Measurements from ENCODE around the gene NOXRED1.
A peak's percentile ranks its signal among the peaks of the same experiment; 100 is the strongest.

The NOXRED1 gene

GRCh38 chr14:77407158-77407557 is 16.2 kb downstream of the NOXRED1 start:
- no peak for DNase-seq

GRCh38 chr14:77406718-77407117 is 16.6 kb downstream of the NOXRED1 start:
- DNase-seq = no peak

- no peak for DNase-seq
Measured at GRCh38 chr14:77406086-77406485, 17.2 kb downstream of the NOXRED1 start.

- DNase-seq = no peak
Measured at GRCh38 chr14:77403768-77404167, 19.6 kb downstream of the NOXRED1 start.

- no peak for DNase-seq
Measured at GRCh38 chr14:77400216-77400615, 23.1 kb downstream of the NOXRED1 start.

GRCh38 chr14:77390188-77390587 is 33.1 kb downstream of the NOXRED1 start:
- DNase-seq = no peak

- no peak for DNase-seq
Measured at GRCh38 chr14:77378701-77379100, 44.6 kb downstream of the NOXRED1 start.

- DNase-seq = no peak
Measured at GRCh38 chr14:77377502-77377844, 45.9 kb downstream of the NOXRED1 start.

- DNase-seq = peak; percentile 81
Measured at GRCh38 chr14:77376771-77377501, 46.4 kb downstream of the NOXRED1 start, which contains the start of the genes SAMD15 and TMED8. SAMD15 (plus strand) TSS chr14:77377379; CDS start chr14:77377419, 40 bp downstream. TMED8 (minus strand) TSS chr14:77377094; CDS start chr14:77377053, 41 bp downstream.

GRCh38 chr14:77375973-77376770 is 47.2 kb downstream of the NOXRED1 start:
- peak; percentile 7 for DNase-seq

GRCh38 chr14:77375164-77375950 is 48.0 kb downstream of the NOXRED1 start:
- no peak for DNase-seq

- DNase-seq = no peak
Measured at GRCh38 chr14:77372304-77372841, 51.0 kb downstream of the NOXRED1 start.

- no peak for DNase-seq
Measured at GRCh38 chr14:77369285-77369684, 54.0 kb downstream of the NOXRED1 start.

- no peak for DNase-seq
Measured at GRCh38 chr14:77364146-77364545, 59.2 kb downstream of the NOXRED1 start.

GRCh38 chr14:77359626-77360025 is 63.7 kb downstream of the NOXRED1 start:
- DNase-seq = no peak

GRCh38 chr14:77356899-77357298 is 66.4 kb downstream of the NOXRED1 start:
- no peak for DNase-seq

GRCh38 chr14:77355811-77356210 is 67.5 kb downstream of the NOXRED1 start:
- DNase-seq = no peak

- no peak for DNase-seq
Measured at GRCh38 chr14:77353469-77354141, 69.7 kb downstream of the NOXRED1 start.

GRCh38 chr14:77347751-77348150 is 75.6 kb downstream of the NOXRED1 start:
- DNase-seq = no peak

GRCh38 chr14:77346495-77346894 is 76.8 kb downstream of the NOXRED1 start:
- no peak for DNase-seq

- no peak for DNase-seq
Measured at GRCh38 chr14:77344377-77344996, 78.8 kb downstream of the NOXRED1 start.
